ENCODE measurements around the gene CDH16. TPM values are rescaled to one million over a fixed set of nuclear protein-coding genes. Genes with fewer than 3 reads are reported as not detected.

Gene CDH16
- total RNA-seq, 1 donor from 2014 or later = not detected

GRCh38 chr16:66905633-66906539 lies 12.8 kb downstream of the CDH16 start:
- H3K4me2 ChIP-seq = no peak overlapping the region
- H3K4me3 ChIP-seq = no peak overlapping the region
- Mint-ChIP-seq H3K9me3 (no peaks in the 10 kb centered on the region), H3K4me1 (peaks cover 22% of the 10 kb centered on the region), H3K27me3 (ENCODE audit: insufficient read depth, low read depth) (peaks cover 11% of the 10 kb centered on the region), H3K4me3 (no peak overlapping the region), H3K36me3 (no peaks in the 10 kb centered on the region), H3K27ac (no peak overlapping the region)
- TF ChIP-seq EZH2 (IDR thresholded peaks at IDR 0.05) (no peak), EZH2phosphoT487 (IDR thresholded peaks at IDR 0.05) (no peak), CTCF (IDR thresholded peaks at IDR 0.05) (no peak)
- no peak overlapping the region for H2AFZ ChIP-seq (replicated peaks)
- H3K9me3 ChIP-seq (ENCODE audit: low read depth) = no peaks in the 10 kb centered on the region
- peak; percentile 54 for DNase-seq (ENCODE audit: low spot score)
- no peak overlapping the region for H3K9ac ChIP-seq
- no peaks in the 10 kb centered on the region for H4K20me1 ChIP-seq (ENCODE audit: low read depth)
- H3F3A ChIP-seq (ENCODE audit: low read depth) = no peaks in the 10 kb centered on the region
- H3K4me1 ChIP-seq = no peaks in the 10 kb centered on the region
- H3K36me3 ChIP-seq = no peaks in the 10 kb centered on the region
- no peaks in the 10 kb centered on the region for H3K79me2 ChIP-seq (ENCODE audit: low read depth)
- no peaks in the 10 kb centered on the region for H3K27me3 ChIP-seq
- no peak overlapping the region for H3K27ac ChIP-seq

DNA sequence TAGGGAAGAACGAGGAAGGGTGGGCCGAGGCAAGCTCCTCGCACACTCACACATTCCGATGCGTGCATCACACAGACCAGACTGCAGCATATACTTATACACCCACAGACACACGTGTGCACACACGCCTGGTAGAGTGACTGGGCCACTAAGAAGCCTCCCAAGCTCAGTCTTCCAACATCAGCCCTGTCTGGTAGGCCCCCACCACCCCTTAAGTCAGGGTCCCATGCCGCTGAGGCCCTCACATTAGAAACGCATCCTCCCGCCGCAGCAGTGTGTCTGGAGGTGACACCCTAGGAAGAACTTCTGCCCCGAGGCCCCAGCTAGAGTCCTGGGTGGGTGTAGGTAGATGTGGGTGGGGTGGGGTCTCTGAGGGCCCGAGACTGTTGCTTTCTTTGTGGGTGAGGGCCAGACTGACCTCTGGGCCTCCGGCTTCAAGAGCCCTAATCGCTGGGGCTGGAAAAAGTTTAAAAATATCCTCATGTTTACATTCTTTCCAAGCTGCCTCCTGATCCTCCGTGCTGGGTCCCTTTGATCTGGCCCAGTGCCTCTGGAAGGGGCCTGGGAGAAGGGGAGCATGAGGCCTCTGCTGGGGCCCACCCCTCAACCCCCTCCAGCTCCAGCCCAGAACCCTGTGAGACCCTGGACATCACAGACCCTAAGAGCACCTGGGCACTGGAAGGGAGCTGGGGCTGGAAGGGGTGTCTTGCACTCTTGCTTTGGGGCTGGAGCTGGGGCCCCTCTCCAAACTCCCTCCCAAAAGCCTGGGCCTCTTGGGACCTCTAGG lies 13.6 kb downstream of the CDH16 start:
- Histone ChIP-seq H3K27ac (no peak overlapping the region), H2AFZ (replicated peaks) (no peak overlapping the region), H3K9ac (no peak overlapping the region), H3K4me2 (no peak overlapping the region), H3K79me2 (ENCODE audit: low read depth) (no peaks in the 10 kb centered on the region), H4K20me1 (ENCODE audit: low read depth) (no peaks in the 10 kb centered on the region), H3K4me1 (no peaks in the 10 kb centered on the region), H3K9me3 (ENCODE audit: low read depth) (no peaks in the 10 kb centered on the region), H3F3A (ENCODE audit: low read depth) (no peaks in the 10 kb centered on the region), H3K36me3 (no peaks in the 10 kb centered on the region), H3K27me3 (no peaks in the 10 kb centered on the region), H3K4me3 (no peak overlapping the region)
- Mint-ChIP-seq H3K27me3 (ENCODE audit: insufficient read depth, low read depth) (peaks cover 13% of the 10 kb centered on the region), H3K9me3 (no peaks in the 10 kb centered on the region), H3K27ac (no peak overlapping the region), H3K36me3 (no peaks in the 10 kb centered on the region), H3K4me3 (no peak overlapping the region), H3K4me1 (peaks cover 28% of the 10 kb centered on the region)
- DNase-seq (ENCODE audit: low spot score) = no peak
- TF ChIP-seq EZH2 (IDR thresholded peaks at IDR 0.05) (no peak), EZH2phosphoT487 (IDR thresholded peaks at IDR 0.05) (no peak), CTCF (IDR thresholded peaks at IDR 0.05) (no peak)

GRCh38 chr16:66904428-66904845 lies 14.2 kb downstream of the CDH16 start:
- Histone ChIP-seq H3K79me2 (ENCODE audit: low read depth) (no peaks in the 10 kb centered on the region), H3K27ac (no peak overlapping the region), H3F3A (ENCODE audit: low read depth) (no peaks in the 10 kb centered on the region), H3K4me3 (no peak overlapping the region), H3K4me2 (no peak overlapping the region), H3K9me3 (ENCODE audit: low read depth) (no peaks in the 10 kb centered on the region), H2AFZ (replicated peaks) (no peak overlapping the region), H4K20me1 (ENCODE audit: low read depth) (no peaks in the 10 kb centered on the region), H3K9ac (no peak overlapping the region), H3K36me3 (no peaks in the 10 kb centered on the region), H3K4me1 (no peaks in the 10 kb centered on the region), H3K27me3 (no peaks in the 10 kb centered on the region)
- TF ChIP-seq CTCF (IDR thresholded peaks at IDR 0.05) = no peak
- TF ChIP-seq EZH2 (IDR thresholded peaks at IDR 0.05) = no peak
- no peak for TF ChIP-seq EZH2phosphoT487 (IDR thresholded peaks at IDR 0.05)
- no peak overlapping the region for H3K27ac Mint-ChIP-seq
- no peak overlapping the region for H3K4me3 Mint-ChIP-seq
- no peaks in the 10 kb centered on the region for H3K36me3 Mint-ChIP-seq
- peaks cover 34% of the 10 kb centered on the region for H3K4me1 Mint-ChIP-seq
- H3K27me3 Mint-ChIP-seq (ENCODE audit: insufficient read depth, low read depth) = peaks cover 9% of the 10 kb centered on the region
- no peak for DNase-seq (ENCODE audit: low spot score)
- no peaks in the 10 kb centered on the region for H3K9me3 Mint-ChIP-seq
